H1 (cell line): ENCODE measurements around the gene SEMA4D. TPM values are rescaled to one million over a fixed set of nuclear protein-coding genes. Genes with fewer than 3 reads are reported as not detected.

Experiments
- BRCA1 ChIP-seq: IDR thresholded peaks from 2 replicates; pipeline ENCODE4 v1.6.1; 2012; ENCODE audit warnings: low read depth, low read length, improper control_type of control experiment
- CBX5 ChIP-seq: fragments of 300-800, 300-1000 bp; sonication (generic); IDR thresholded peaks from 2 replicates; pipeline ENCODE4 v1.7.1; 2016; ENCODE audit warnings: antibody characterized with exemption, low read length, low read depth
- CHD1 ChIP-seq: IDR thresholded peaks from 2 replicates; pipeline ENCODE4 v1.6.1; 2012; ENCODE audit warnings: low read depth, low read length, improper control_type of control experiment
- CTBP2 ChIP-seq: IDR thresholded peaks from 2 replicates; pipeline ENCODE4 v1.7.0; 2011; ENCODE audit warnings: borderline replicate concordance, mild to moderate bottlenecking, moderate library complexity, mixed read lengths, low read length; ENCODE audit not compliant: insufficient read depth, insufficient read length
- EZH2 ChIP-seq: fragments of 200-600 bp; sonication (generic); IDR thresholded peaks from 2 replicates; pipeline ENCODE4 v1.7.1; 2012; ENCODE audit warnings: low read depth, mild to moderate bottlenecking, moderate library complexity, low read length, inconsistent platforms; ENCODE audit not compliant: severe bottlenecking
- GABPA ChIP-seq: IDR thresholded peaks from 2 replicates; pipeline ENCODE4 v1.6.1; 2011; ENCODE audit warnings: mild to moderate bottlenecking, low read length, moderate library complexity, borderline replicate concordance; ENCODE audit not compliant: insufficient read depth
- KDM5A ChIP-seq: fragments of 200-600 bp; IDR thresholded peaks from 2 replicates; pipeline ENCODE4 v1.7.1; 2012; ENCODE audit warnings: mild to moderate bottlenecking, low read length, inconsistent platforms, mixed read lengths
- RFX5 ChIP-seq: IDR thresholded peaks from 2 replicates; pipeline ENCODE4 v1.6.1; 2011; ENCODE audit warnings: low read depth, low read length, improper control_type of control experiment, borderline replicate concordance
- SIRT6 ChIP-seq: IDR thresholded peaks from one replicate; pipeline ENCODE4 v1.7.1; 2012; ENCODE audit warnings: low read length, inconsistent platforms
- SIX5 ChIP-seq: IDR thresholded peaks from 2 replicates; pipeline ENCODE4 v1.6.1; 2011; ENCODE audit warnings: mild to moderate bottlenecking, low read depth, low read length
- polyA plus RNA-seq, 7 experiments: library from polyadenylated mRNA; depleted of rRNA in 3 of 7; stranded (reverse) in 5 of 7; unstranded in 2 of 7; fragments of >200 nt in 5 of 7; fragments of 200-250 nt in 2 of 7; gene quantifications; 1 replicate in 5 of 7; 2 replicates in 1 of 7; 4 replicates in 1 of 7; pipeline versions ENCODE4 v1.2.1 to v1.2.3, GENCODE V29; 2011 to 2013; ENCODE audit warnings: missing spikeins in 2 of 7, mixed read lengths in 2 of 7
- total RNA-seq: library from RNA; stranded (reverse); fragmentation: NEBNext Ultra II Directional; extraction: Animal tissue kit (Norgen Biotek cat#: 25700); gene quantifications from 2 replicates; pipeline ENCODE4 v1.2.1, GENCODE V29; 2021

The SEMA4D gene
- total and polyA plus RNA-seq, 2 of the 8 experiments (the other 6 are each of a cell fraction or from before 2014, with no cell fraction given): 21.0 to 70.4 TPM

GRCh38 chr9:89351584-89352300 lies 146.2 kb downstream of the SEMA4D start (continued):
- TF ChIP-seq CTBP2 (no peak), CBX5 (no peak), KDM5A (no peak), EZH2 (no peak), GABPA (no peak), SIRT6 (no peak), SIX5 (no peak), CHD1 (no peak), RFX5 (no peak), BRCA1 (no peak)
